HAP-1 (cell line): ENCODE measurements around the gene NCOA1.

ENCODE experiments used
- DNase-seq, 2 experiments: peaks; one replicate each; pipeline ENCODE4 v3.0.0-alpha.2; 2016 to 2020; ENCODE audit warnings: low spot score in 2 of 2
- H3K27me3 ChIP-seq: fragments of 250-450 bp; sonication (Bioruptor Pico); 2 replicates; pipeline ENCODE4 v1.5.1; 2020; ENCODE audit warnings: low read depth, mild to moderate bottlenecking, moderate library complexity
- H3K36me3 ChIP-seq: fragments of 250-450 bp; sonication (Bioruptor Pico); replicated peaks from 2 replicates; pipeline ENCODE4 v1.5.1; 2020; ENCODE audit warnings: mild to moderate bottlenecking
- H3K4me1 ChIP-seq: fragments of 250-450 bp; sonication (Bioruptor Pico); 2 replicates; pipeline ENCODE4 v1.5.1; 2020; ENCODE audit warnings: mild to moderate bottlenecking
- H3K4me3 ChIP-seq: fragments of 250-450 bp; sonication (Bioruptor Pico); 2 replicates; pipeline ENCODE4 v1.5.1; 2020; ENCODE audit warnings: mild to moderate bottlenecking, moderate library complexity
- H3K9me3 ChIP-seq: fragments of 250-450 bp; sonication (Bioruptor Pico); 2 replicates; pipeline ENCODE4 v1.5.1; 2020; ENCODE audit warnings: mild to moderate bottlenecking, moderate library complexity
- in situ Hi-C: fragments of 300-500 bp; cut with MboI; formaldehyde crosslinking; loops from 3 replicates; pipeline ENCODE4 v1.14.3; 2020; ENCODE audit warnings: low sequenced_read_pairs, inconsistent platforms, mixed read lengths

The NCOA1 gene

DNA sequence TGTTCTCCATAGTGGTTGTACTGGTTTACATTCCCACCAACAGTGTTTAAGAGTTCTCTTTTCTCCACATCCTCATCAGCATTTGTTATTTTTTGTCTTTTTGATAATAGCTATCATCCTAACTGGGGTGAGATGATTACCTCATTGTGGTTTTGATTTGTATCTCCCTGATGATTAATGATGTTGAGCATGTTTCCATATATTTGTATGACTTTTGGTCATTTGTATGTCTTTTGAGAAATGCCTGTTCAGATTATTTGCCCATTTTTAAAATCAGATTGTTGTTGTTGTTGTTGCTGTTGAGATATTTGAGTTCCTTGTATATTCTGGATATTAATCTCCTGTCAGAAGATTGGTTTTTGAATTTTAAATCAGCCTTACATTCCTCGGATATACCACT is 147.5 kb downstream of the NCOA1 start:
- Histone ChIP-seq H3K36me3 (no peaks in the 10 kb centered on the region), H3K4me3 (no peak overlapping the region), H3K9me3 (no peaks in the 10 kb centered on the region), H3K4me1 (no peaks in the 10 kb centered on the region; the same call in 1 of the 2 replicates), H3K27me3 (no peaks in the 10 kb centered on the region)
- DNase-seq, result no peak
- in situ Hi-C loops, result no loop called here

DNA sequence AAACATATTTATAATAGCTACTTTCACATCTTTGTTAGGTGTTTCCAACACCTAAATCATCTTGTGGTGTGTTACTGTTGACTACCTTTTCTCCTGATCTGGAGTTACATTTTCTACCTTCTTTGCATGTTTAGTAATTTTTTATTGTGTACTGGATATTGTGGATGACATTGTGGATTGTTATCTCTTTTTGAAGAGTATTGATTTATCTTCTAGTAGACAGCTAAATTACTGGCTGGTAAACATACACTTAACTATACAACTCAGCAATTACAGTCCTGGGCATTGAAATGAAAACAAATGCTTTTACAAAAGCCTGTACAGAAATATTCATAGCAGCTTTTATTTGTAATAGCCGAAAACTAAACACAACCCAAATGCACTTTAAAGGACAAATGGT is 151.3 kb downstream of the NCOA1 start:
- Histone ChIP-seq H3K9me3 (no peaks in the 10 kb centered on the region), H3K36me3 (no peaks in the 10 kb centered on the region), H3K4me1 (no peaks in the 10 kb centered on the region; the same call in 1 of the 2 replicates), H3K4me3 (no peak overlapping the region), H3K27me3 (no peaks in the 10 kb centered on the region)
- DNase-seq, result no peak
- in situ Hi-C loops, result no loop called here

DNA sequence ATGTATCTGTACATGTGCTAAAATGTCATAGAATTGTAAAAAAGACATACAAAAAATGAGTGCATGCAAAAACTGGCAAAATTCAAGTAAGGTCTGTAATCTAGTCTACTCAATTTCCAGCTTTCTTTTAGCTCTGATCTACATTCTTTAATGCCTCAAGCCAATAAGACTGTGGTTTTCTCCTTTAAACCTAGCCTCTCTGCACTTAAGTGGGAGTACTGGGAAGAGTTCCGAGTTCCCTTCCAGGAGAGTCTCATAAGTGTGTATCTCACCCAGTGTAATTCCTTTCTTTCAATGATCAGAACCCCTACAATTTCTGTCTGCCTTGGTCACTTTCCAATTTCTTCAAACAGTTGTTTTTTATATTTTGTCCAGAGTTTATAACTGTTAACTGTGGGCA is 152.0 kb downstream of the NCOA1 start:
- no peaks in the 10 kb centered on the region for H3K9me3 ChIP-seq
- no peaks in the 10 kb centered on the region for H3K36me3 ChIP-seq
- H3K4me1 ChIP-seq, result no peaks in the 10 kb centered on the region; the same call in 1 of the 2 replicates
- DNase-seq, result no peak
- no peak overlapping the region for H3K4me3 ChIP-seq
- no peaks in the 10 kb centered on the region for H3K27me3 ChIP-seq
- in situ Hi-C loops, result no loop called here

DNA sequence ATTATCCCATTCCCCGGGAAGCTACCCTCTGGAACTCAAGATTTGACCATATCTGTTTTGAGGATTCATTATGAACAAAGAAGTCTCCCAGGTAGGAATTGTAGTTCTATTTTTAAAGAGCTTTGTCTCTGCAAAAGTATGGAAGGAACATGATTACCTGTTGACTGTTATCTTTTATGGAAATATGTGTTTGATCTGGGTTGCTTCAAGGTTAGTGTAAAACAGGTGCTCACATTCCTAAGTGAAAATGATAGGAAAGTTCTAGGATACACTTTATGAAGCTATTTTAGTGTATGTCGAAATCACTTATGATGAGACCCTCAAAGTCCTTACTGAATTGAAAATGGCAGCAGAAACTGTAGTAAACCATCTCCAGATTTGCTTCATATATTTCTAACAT is 153.0 kb downstream of the NCOA1 start:
- in situ Hi-C loops, result no loop called here
- Histone ChIP-seq H3K36me3 (no peaks in the 10 kb centered on the region), H3K4me1 (no peaks in the 10 kb centered on the region; the same call in 1 of the 2 replicates)

DNA sequence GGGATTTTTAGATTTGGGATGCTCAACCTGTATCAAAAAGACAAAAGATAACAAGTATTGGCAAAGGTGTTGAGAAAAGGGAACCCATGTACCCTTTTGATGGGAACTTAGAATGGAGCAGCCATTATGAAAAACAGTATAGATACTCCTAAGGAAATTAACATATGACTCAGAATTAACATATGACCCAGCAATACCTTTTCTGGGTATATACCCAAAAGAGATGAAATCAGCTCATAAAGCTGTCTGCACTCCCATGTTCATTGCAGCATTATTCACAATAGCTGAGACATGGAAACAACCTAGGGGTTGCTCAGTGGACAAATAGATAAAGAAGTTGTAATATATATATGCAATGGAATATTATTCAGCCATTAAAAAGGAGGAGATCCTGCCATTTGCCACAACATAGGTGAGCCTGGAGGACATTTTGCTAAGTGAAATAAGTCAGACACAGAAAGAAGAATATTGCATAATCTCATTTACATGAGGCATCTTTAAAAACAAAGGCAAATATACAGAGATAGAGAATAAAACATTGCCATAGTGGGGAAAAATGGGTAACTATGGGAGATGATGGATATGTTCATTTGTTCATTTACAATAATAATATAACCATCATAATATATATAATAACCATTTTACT is 160.1 kb downstream of the NCOA1 start:
- Histone ChIP-seq H3K27me3 (no peaks in the 10 kb centered on the region), H3K36me3 (no peaks in the 10 kb centered on the region), H3K4me3 (no peak overlapping the region), H3K4me1 (no peaks in the 10 kb centered on the region), H3K9me3 (no peaks in the 10 kb centered on the region)
- DNase-seq, result no peak
- in situ Hi-C loops, result no loop called here

More for the DNA sequence above, 153.0 kb downstream of the NCOA1 start:
- Histone ChIP-seq H3K9me3 (no peaks in the 10 kb centered on the region), H3K4me3 (no peak overlapping the region), H3K27me3 (no peaks in the 10 kb centered on the region)
- DNase-seq, result no peak

DNA sequence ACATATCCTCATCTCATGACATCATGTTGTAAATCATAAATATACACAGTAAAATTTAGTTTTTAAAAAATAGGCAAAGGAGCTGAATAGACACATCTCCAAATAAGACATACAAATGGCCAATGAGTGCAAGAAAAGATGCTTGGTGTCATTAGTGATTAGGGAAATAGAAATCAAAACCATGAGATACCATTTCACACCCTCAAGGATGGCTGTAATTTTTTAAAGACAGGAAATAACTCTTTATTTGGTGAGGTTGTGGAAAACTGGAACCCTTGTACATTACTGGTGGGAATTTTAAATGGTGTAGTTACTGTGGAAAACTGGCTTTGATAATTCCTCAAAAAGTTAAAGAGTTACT is 160.6 kb downstream of the NCOA1 start:
- Histone ChIP-seq H3K4me3 (no peak overlapping the region), H3K9me3 (no peaks in the 10 kb centered on the region), H3K36me3 (no peaks in the 10 kb centered on the region), H3K27me3 (no peaks in the 10 kb centered on the region), H3K4me1 (no peaks in the 10 kb centered on the region)
- in situ Hi-C loops, result no loop called here
- no peak for DNase-seq

DNA sequence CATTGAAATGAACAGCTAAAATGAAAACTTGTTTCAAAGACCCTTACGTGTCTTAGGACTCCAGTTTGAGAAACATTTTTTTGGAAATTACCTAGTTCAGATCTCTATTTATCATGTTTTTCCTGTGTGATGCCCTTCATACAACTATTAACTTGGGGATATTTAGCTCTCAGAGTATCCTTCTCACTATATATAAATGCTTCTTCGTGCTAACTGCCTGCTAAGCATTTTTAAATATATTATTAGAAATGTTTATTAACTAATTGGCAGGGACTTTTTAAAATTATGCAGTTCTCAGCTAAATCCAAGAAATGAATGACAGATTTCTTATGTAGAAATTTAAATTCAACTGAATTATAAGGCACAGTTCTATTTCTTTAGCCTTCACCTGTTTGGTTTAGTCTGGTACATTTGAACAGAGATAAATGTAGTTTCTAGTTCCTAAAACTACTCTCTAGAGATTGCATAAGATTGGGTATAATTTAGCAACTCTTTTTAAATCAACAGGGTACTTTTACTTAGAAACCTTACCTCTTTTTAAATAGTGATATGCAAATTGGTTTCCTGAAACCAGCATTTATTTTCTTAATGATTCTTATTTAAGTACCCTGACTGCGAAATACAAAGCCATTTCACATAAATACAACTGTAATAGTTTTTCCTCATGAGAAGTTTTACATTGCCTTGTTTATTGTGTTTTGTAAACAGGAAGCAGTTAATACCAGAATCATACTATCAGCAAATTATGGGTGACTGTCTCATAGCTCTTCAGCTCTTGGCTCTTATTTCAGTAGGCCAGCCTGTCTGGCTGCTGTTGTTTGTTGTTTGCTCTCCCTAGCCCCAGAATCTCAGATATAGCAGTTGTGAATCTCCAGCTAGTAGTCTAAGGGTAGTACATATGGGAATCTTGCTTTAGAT is 161.5 kb downstream of the NCOA1 start:
- no peaks in the 10 kb centered on the region for H3K27me3 ChIP-seq
- H3K9me3 ChIP-seq, result no peaks in the 10 kb centered on the region
- in situ Hi-C loops, result no loop called here
- H3K4me1 ChIP-seq, result no peaks in the 10 kb centered on the region
- no peak overlapping the region for H3K4me3 ChIP-seq
- DNase-seq, result no peak
- no peaks in the 10 kb centered on the region for H3K36me3 ChIP-seq

DNA sequence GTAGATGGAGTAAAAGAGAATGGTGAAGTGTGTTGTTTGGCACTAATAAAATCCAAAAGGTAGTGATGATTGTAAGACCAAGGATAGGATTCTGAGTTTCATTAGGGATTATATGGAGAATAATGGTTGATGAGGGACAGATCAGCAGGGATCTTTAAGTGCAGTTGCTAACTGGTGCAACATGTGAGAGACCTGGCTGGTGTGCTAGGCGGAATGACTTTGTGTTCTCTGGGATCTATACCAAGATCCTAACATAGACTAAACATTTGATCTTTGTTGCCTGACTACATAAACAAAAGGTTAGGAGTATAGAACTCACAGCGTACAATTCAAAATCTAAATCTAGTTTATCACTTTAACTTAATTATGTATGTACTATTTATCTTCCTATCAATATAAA is 166.8 kb downstream of the NCOA1 start:
- no peak for DNase-seq
- in situ Hi-C loops, result no loop called here
- Histone ChIP-seq H3K4me1 (peaks cover 4% of the 10 kb centered on the region), H3K36me3 (no peaks in the 10 kb centered on the region), H3K27me3 (no peaks in the 10 kb centered on the region), H3K9me3 (no peaks in the 10 kb centered on the region), H3K4me3 (no peak overlapping the region)

DNA sequence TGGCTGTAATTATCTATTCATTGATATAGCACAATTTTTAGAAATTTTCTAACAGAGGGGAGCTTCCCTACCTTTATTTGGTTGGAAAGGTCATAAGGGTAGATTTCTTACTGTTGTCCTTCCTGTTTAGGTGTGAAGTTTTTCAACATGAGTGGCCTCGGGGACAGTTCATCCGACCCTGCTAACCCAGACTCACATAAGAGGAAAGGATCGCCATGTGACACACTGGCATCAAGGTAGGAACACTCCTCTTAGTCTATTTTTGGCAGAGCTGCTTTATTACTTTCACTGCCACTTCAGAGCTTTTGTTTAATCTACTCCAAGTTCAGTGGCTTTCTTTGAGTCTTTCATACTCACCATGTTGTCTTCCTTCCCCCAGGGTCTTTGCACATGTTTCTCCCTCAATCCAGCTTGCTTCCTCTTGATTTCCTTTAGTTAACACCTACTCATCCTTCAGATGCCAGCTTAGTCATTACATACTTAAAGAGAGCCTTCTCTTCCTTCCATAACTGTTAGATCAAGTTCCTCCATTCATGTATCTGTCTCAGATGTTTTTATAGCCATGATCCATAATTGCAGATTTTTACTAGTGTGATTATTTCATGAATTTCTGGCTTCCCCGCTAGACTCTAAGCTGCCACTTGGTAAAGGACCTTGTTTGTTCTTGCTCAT is 167.6 kb downstream of the NCOA1 start:
- H3K4me1 ChIP-seq, result peaks cover 4% of the 10 kb centered on the region
- in situ Hi-C loops, result no loop called here
- no peak for DNase-seq
- no peak overlapping the region for H3K4me3 ChIP-seq
- H3K9me3 ChIP-seq, result no peaks in the 10 kb centered on the region
- H3K36me3 ChIP-seq, result no peaks in the 10 kb centered on the region
- no peaks in the 10 kb centered on the region for H3K27me3 ChIP-seq

DNA sequence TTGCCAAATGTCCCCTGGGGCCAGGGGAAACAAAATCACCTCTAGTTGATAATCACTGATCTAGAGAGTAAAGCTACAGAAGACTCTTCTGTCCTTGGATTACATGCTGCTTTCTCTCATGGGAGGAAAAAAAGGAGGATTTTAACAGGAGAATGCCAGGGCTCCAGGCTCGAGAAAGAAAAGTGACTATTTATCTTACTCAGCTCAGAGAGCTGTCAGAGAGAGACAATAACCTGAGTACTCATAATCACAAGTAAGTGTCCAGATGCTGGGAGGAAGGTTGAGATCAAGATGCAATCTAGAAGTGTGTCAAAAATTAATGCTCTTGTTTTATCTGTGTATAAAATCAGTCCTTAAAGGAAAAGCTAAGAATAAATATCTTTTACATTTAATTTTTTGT is 168.8 kb downstream of the NCOA1 start:
- Histone ChIP-seq H3K9me3 (no peaks in the 10 kb centered on the region), H3K4me3 (no peak overlapping the region)
- DNase-seq, result peak; percentile 44 to 67

DNA sequence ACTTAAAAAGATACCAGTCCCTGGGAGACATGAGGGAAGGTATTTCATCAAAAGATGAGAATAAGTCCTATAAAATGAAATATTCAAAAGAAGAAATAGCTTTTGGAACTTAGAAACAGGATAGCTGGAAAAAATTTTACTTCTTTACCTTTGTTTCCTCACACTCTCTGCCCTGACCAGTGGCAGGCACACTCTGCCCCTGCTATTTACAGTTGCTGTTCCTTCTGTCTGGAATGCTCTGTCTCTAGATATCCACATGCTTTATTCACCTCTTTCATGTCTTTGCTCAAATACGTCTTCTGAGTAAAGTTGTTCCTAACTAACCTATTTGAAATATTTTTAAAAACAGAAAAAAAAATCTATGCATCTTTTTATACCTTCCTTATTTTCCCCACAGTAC is 176.5 kb downstream of the NCOA1 start:
- no peaks in the 10 kb centered on the region for H3K9me3 ChIP-seq
- DNase-seq, result no peak
- no peak overlapping the region for H3K4me3 ChIP-seq
- no peaks in the 10 kb centered on the region for H3K27me3 ChIP-seq
- no peaks in the 10 kb centered on the region for H3K4me1 ChIP-seq
- in situ Hi-C loops, result no loop called here
- H3K36me3 ChIP-seq, result no peaks in the 10 kb centered on the region

More for the DNA sequence above, 168.8 kb downstream of the NCOA1 start:
- peaks cover 4% of the 10 kb centered on the region for H3K4me1 ChIP-seq
- no peaks in the 10 kb centered on the region for H3K27me3 ChIP-seq
- H3K36me3 ChIP-seq, result no peaks in the 10 kb centered on the region
- in situ Hi-C loops, result no loop called here

DNA sequence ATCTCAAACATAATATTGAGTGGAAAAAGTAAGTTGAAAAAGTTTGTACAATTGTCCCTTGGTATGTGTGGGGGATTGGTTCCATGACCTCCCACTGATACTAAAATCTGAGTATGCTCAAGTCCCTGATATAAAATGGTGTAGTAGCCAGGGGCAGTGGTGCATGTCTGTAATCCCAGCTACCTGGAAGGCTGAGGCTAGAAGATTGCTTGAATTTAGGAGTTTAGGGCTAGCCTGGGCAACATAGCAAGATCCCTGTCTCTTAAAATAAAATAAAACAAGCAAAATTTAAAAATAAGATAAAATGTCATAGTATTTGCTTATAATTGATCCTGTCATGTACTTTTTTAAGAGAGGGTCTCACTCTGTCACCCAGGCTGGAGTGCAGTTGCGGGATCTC is 180.2 kb downstream of the NCOA1 start:
- no peak for DNase-seq
- H3K9me3 ChIP-seq, result no peaks in the 10 kb centered on the region
- no peak overlapping the region for H3K4me3 ChIP-seq
- no peaks in the 10 kb centered on the region for H3K36me3 ChIP-seq
- no peaks in the 10 kb centered on the region for H3K27me3 ChIP-seq
- in situ Hi-C loops, result no loop called here
- no peaks in the 10 kb centered on the region for H3K4me1 ChIP-seq

DNA sequence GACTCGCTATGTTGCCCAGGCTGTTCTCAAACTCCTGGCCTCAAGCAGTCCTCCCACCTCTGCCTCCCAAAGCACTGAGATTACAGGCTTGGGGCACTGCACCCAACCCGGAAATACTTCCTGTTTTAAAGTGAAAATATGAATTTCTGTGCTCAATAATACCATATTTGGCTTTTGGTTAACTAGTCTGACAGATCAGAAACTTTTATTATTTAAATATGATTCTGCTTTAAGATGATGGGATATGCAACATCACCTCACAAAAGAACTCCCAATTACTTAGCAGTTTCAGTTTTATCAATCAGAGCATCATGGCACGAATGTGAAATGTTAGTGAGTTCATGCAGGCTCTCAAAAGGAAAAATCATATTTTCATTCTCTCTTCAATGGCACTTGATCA is 181.5 kb downstream of the NCOA1 start:
- Histone ChIP-seq H3K27me3 (no peaks in the 10 kb centered on the region), H3K4me1 (no peaks in the 10 kb centered on the region), H3K4me3 (no peak overlapping the region), H3K36me3 (no peaks in the 10 kb centered on the region), H3K9me3 (no peaks in the 10 kb centered on the region)
- in situ Hi-C loops, result no loop called here
- DNase-seq, result no peak

DNA sequence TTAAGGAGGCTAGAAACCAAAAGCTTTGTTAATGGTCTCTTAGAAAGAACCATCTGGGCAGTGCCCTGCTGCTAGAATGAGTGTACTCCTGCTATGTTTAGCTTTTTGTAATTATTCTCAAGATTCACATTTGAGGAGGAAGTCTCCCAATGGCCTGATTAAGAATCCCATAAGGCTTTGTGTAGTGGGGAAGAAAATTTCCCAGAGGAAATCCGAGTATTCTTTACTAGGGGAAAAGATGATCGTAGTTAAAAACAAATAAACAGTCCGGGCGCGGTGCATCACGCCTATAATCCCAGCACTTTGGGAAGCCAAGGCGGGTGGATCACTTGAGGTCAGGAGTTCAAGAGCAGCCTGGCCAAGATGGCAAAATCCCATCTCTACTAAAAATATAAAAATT is 184.3 kb downstream of the NCOA1 start:
- no peaks in the 10 kb centered on the region for H3K27me3 ChIP-seq
- no peak for DNase-seq
- H3K9me3 ChIP-seq, result no peaks in the 10 kb centered on the region
- no peaks in the 10 kb centered on the region for H3K4me1 ChIP-seq
- H3K4me3 ChIP-seq, result no peak overlapping the region
- in situ Hi-C loops, result no loop called here
- H3K36me3 ChIP-seq, result no peaks in the 10 kb centered on the region
